C4-2B (cell line): Measurements from ENCODE around the gene GART.

ENCODE experiments used
- H3K27ac ChIP-seq: fragments of 450-650 bp; 2 replicates; pipeline ENCODE4 v1.5.1; 2017
- CTCF ChIP-seq: fragments of 450-650 bp; conservative IDR thresholded peaks from 2 replicates; pipeline ENCODE4 v1.5.1; 2017; ENCODE audit warnings: mild to moderate bottlenecking
- ZFX ChIP-seq: fragments of 450-650 bp; IDR thresholded peaks from 2 replicates; pipeline ENCODE4 v1.6.1; 2017

The GART gene

DNA sequence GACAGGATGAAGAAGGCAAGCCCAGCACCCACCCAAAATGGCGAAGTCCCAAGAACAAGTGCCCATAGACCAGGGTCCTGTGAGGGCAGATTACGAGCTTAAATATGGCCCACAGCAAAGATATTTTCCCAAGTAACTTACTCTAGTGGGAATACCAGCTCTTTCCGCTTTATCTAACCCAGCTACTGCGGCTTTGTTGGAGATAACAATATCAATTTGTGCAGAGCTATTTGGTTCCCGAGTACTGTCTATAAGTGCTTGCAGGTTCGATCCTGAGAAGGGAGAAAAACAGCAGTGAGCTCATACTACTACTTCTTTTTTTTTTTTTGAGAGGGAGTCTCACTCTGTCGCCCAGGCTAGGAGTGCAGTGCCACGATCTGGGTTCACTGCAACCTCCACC, 36.1 kb downstream of the GART start:
- no peak overlapping the region for H3K27ac ChIP-seq
- no peak for TF ChIP-seq CTCF
- no peak for TF ChIP-seq ZFX

- TF ChIP-seq CTCF: no peak
- no peak for TF ChIP-seq ZFX
- no peak overlapping the region for H3K27ac ChIP-seq
Observed at GRCh38 chr21:33496345-33496744, 45.6 kb downstream of the GART start.

DNA sequence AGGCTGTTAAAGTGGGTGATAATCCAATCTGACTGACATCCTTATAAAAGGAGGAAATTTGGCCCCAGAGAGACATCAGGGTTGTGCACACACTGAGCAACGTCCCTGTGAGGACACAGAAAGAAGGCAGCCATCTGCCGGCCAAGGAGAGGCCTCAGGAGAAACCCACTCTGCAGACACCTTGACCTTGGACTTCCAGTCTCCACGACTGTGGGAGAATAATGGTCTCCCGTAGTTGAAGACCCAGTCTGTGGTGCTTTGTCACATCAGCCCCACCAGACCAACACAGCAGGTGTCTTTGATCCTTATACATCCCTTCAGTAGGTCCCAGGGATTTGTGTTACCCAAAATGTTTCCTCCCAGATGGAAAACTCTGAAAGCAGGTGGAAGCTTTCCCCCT, 46.2 kb downstream of the GART start:
- no peak overlapping the region for H3K27ac ChIP-seq
- no peak for TF ChIP-seq ZFX
- no peak for TF ChIP-seq CTCF

DNA sequence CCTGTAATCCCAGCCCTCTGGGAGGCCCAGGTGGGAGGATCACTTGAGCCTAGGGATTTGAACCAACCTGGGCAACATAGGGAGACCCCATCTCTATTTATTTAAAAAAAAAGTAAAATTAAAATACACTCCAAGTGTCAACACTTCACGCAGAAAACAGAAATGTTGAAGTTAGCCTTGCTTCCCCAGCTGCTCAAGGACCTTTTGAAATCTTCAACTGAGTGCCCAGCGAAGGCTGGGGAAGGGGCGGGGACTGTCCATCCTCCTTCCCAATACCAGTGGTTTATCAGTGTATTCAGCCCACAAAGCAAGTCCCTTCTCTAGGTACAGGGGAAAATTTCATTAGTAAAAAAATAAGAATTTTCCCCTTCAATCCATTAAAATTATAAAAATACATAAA, 48.2 kb downstream of the GART start:
- TF ChIP-seq CTCF (no peak), ZFX (no peak)
- H3K27ac ChIP-seq: no peak overlapping the region

DNA sequence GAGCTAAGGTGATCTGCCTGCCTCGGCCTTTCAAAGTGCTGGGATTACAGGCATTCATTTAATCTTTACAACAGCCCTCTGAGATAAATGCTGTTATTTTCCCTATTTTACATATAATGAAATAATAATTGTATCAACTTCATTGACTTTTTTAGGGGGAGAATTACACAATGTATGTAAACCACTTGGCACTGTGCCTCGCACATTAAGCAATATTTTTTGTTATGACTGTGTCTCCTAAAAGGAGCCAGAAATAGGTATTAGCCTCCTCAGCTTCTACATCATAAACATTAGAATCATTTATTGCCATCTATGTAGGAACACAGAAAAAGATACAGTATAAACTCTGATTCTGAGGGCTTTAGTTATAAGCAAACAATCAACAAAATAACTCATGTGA, 49.3 kb downstream of the GART start:
- no peak overlapping the region for H3K27ac ChIP-seq
- TF ChIP-seq ZFX: no peak
- TF ChIP-seq CTCF: no peak

DNA sequence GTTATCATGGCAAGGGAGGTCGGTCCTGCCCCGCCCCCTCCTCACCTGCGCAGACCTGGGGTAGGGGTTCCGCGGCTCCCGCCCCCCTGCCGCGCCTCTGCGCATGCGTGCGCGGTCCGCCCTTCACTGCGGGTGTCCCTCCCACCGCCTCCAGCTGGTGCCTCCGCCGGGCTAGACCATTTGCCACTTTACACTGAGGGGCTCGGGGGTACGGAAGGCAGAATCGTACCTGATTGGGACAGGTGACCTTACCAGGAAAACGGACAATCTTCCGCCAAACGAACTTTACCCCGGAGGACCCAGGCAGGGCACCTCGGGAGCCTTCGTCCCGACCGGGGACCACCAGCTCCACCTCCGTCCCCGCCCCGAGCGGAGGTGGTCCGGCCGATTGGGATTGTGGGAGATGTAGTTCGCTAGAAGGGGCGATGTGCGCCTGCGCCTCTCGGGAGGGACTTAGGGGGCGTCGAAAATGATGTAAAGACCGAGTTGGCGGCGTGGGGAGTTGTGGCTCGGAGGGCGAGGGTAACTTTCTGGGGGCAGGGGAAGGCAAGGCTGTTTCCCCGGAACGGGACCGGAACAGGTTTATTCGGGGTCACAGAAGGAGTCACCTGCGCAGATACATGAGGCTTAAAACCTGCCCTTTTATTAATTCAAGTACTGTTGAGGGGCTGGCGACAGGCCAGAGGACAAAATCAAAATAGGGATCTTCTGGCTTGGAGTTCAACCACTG, 50.4 kb downstream of the GART start, which contains the start of gene DNAJC28:
TSS of gene DNAJC28 (minus strand) at position 344 of the 730 bp plus-strand sequence. CDS start 2,323 bp downstream, outside the sequence.
- no peak for TF ChIP-seq CTCF
- TF ChIP-seq ZFX: no peak
- H3K27ac ChIP-seq: peak within 1 kb of the TSS; percentile 62

DNA sequence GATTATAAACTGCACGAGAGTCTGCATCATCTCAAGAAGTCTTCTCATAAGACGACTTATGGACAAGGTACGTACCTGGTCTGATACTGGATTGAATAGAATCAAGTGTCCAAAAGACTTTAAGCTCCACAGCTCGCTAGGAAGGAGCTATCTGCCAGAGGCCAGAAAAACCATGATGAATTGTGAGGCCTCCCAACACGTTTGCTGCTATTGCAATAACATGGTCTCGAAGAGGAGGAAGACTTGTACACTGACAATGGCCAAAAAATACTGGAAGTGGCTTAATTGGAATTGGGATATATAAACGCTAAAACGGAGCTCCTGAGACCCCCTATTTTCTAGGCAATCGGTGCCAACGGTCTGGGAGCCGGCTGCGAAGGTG, 50.9 kb downstream of the GART start:
- H3K27ac ChIP-seq: peak overlapping the region; percentile 62
- no peak for TF ChIP-seq CTCF
- TF ChIP-seq ZFX: no peak
